Adrenal gland (tissue), 5 donors: ENCODE data around the gene HBZ.

Experiments used
- POLR2A ChIP-seq, 2 donors: fragments of 450-650 bp; IDR thresholded peaks; one replicate each; pipeline ENCODE4 v1.6.1; 2017; ENCODE audit warnings: antibody characterized with exemption in 2 of 2, mild to moderate bottlenecking in 2 of 2, moderate library complexity in 1 of 2
- TF ChIP-seq, protein P1 (sequence below), 6 experiments: fragments of 450-650 bp in 4 of 6; fragments of 200-600 bp in 2 of 6; sonication (generic) in 1 of 6; IDR thresholded peaks; 1 replicate in 5 of 6; 2 replicates in 1 of 6; pipeline versions ENCODE4 v1.5.1 to v1.8.0; 2016 to 2021; ENCODE audit warnings: antibody characterized with exemption in 6 of 6, mild to moderate bottlenecking in 2 of 6, moderate library complexity in 1 of 6
- donor health status: DM: no; HTN: no; CAD: no.

DNA sequence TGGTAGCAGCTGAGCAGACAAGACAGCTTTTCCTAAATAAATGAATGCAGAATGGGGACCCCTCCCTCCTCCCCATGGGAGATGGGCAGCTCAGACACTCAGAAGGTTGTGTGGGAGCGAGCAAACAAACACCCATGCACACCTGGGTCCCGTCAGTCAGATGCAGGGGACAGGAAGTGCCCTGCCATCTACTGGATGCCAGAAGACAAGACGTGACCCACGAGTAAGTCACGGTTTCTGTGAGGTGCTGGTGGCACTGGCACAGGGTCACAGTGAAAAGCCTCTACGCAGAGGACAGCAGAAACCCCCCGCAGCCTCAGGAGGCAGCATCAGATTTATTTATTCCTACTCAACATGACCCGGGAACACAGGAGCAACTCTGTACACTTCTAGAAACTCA lies 36.2 kb downstream of the HBZ start:
- TF ChIP-seq, protein P1, sequence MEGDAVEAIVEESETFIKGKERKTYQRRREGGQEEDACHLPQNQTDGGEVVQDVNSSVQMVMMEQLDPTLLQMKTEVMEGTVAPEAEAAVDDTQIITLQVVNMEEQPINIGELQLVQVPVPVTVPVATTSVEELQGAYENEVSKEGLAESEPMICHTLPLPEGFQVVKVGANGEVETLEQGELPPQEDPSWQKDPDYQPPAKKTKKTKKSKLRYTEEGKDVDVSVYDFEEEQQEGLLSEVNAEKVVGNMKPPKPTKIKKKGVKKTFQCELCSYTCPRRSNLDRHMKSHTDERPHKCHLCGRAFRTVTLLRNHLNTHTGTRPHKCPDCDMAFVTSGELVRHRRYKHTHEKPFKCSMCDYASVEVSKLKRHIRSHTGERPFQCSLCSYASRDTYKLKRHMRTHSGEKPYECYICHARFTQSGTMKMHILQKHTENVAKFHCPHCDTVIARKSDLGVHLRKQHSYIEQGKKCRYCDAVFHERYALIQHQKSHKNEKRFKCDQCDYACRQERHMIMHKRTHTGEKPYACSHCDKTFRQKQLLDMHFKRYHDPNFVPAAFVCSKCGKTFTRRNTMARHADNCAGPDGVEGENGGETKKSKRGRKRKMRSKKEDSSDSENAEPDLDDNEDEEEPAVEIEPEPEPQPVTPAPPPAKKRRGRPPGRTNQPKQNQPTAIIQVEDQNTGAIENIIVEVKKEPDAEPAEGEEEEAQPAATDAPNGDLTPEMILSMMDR (IDR thresholded peaks at IDR 0.05) = no peak
- no peak for TF ChIP-seq POLR2A (IDR thresholded peaks at IDR 0.05)
